Effector memory CD4-positive, alpha-beta T cell (primary cell): ENCODE measurements around the gene CHCT1.

Experiments used
- DNase-seq, 3 donors: peaks; one replicate each; pipeline ENCODE4 v3.0.0-alpha.2; 2020
- H3K27ac ChIP-seq: 2 replicates; pipeline ENCODE4 v1.7.0; 2013; ENCODE audit warnings: mild to moderate bottlenecking, low read length, moderate library complexity; ENCODE audit not compliant: insufficient read depth, poor library complexity, severe bottlenecking
- H3K27me3 ChIP-seq: replicated peaks from 2 replicates; pipeline ENCODE4 v1.7.0; 2013; ENCODE audit warnings: mild to moderate bottlenecking, low read length; ENCODE audit not compliant: insufficient read depth, control insufficient read depth, poor library complexity, severe bottlenecking
- H3K36me3 ChIP-seq: 2 replicates; pipeline ENCODE4 v1.7.0; 2013; ENCODE audit warnings: mild to moderate bottlenecking, low read length, moderate library complexity; ENCODE audit not compliant: control insufficient read depth, insufficient read depth
- H3K4me1 ChIP-seq: 2 replicates; pipeline ENCODE4 v1.7.0; 2013; ENCODE audit warnings: low read length, mild to moderate bottlenecking; ENCODE audit not compliant: control insufficient read depth, insufficient read depth, poor library complexity, severe bottlenecking
- H3K4me3 ChIP-seq: 2 replicates; pipeline ENCODE4 v1.7.0; 2013; ENCODE audit warnings: low read length, low read depth, mild to moderate bottlenecking; ENCODE audit not compliant: insufficient read depth, poor library complexity, severe bottlenecking
- H3K9me3 ChIP-seq: 2 replicates; pipeline ENCODE4 v1.7.0; 2013; ENCODE audit warnings: mild to moderate bottlenecking, low read length, moderate library complexity; ENCODE audit not compliant: control insufficient read depth

The CHCT1 gene

GRCh38 chr17:60436676-60437075 is 14.4 kb downstream of the CHCT1 start:
- Histone ChIP-seq H3K27me3 (no peaks in the 10 kb centered on the region), H3K36me3 (no peaks in the 10 kb centered on the region), H3K4me1 (no peaks in the 10 kb centered on the region), H3K9me3 (no peaks in the 10 kb centered on the region), H3K27ac (no peak overlapping the region), H3K4me3 (no peak overlapping the region)
- no peak for DNase-seq

GRCh38 chr17:60439501-60439900 is 17.2 kb downstream of the CHCT1 start:
- no peaks in the 10 kb centered on the region for H3K27me3 ChIP-seq
- no peak overlapping the region for H3K4me3 ChIP-seq
- H3K27ac ChIP-seq = no peak overlapping the region
- no peaks in the 10 kb centered on the region for H3K36me3 ChIP-seq
- H3K4me1 ChIP-seq = no peaks in the 10 kb centered on the region
- H3K9me3 ChIP-seq = no peaks in the 10 kb centered on the region
- no peak for DNase-seq

DNA sequence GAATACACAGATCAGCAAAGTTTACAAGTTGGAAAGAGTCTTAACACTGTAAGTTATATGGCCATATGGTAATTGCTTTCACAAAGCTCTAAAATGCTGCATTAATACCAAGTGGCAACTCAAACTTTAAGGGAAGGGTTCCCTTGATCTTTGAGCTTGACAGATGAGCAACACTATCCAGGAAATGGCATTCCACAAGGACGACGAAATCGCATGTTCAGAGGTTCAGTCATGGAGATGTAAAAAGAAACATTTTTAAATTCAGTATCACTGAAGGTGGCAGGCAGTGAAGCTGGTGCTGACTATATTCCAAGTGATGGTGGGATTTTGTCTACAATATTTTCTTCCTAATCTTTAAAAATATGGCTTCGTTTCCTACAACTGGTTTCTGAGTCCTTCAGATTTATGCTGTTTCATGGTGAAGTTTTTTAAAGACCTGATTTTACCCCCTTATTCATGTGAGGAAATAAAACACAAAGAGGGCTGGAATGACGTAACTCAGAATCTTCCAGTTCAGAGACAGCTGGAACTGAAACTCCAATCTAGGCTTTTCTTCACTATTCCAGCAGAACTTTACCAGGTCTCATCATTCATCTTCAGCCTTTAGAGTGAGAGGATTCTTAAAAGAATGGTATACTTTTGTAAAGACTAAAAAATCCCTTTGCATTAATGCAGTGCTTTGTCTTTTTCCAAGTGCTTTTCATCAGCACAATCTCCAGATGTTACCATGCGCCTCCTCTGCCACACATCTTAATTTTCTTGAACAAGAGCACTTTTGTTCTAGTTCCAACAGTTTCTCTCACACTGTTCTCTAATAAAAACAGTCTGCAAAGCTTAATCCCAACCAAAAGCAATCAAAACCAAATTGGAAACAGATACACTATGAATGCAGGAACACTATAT is 20.2 kb downstream of the CHCT1 start:
- Histone ChIP-seq H3K9me3 (no peaks in the 10 kb centered on the region), H3K4me3 (no peak overlapping the region), H3K27me3 (no peaks in the 10 kb centered on the region), H3K27ac (no peak overlapping the region), H3K36me3 (peaks cover 11% of the 10 kb centered on the region), H3K4me1 (no peaks in the 10 kb centered on the region)
- no peak for DNase-seq

- Histone ChIP-seq H3K4me3 (no peak overlapping the region), H3K27ac (no peak overlapping the region), H3K9me3 (no peaks in the 10 kb centered on the region), H3K4me1 (no peaks in the 10 kb centered on the region), H3K27me3 (no peaks in the 10 kb centered on the region), H3K36me3 (peaks cover 21% of the 10 kb centered on the region)
- no peak for DNase-seq
Observed at GRCh38 chr17:60443713-60444112, 21.4 kb downstream of the CHCT1 start.

DNA sequence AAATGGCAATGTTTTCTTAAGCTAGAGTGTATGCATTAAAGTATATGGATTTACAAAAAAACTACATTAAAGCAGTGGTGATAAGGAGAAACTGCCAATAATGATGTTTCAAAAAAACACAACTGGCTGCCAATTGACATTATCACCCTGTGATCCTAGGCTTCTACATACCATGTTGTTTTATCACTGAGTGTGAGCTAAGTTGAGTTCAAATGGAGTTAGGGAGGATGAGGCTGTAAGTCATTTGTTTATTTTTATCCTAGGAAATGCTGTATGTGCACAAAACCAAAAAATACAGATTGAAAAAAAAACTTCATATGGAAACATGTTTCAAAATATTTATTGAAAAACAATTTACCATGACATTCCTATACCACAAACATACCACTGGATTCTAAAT is 22.9 kb downstream of the CHCT1 start:
- Histone ChIP-seq H3K27me3 (no peaks in the 10 kb centered on the region), H3K4me1 (no peaks in the 10 kb centered on the region), H3K27ac (no peak overlapping the region), H3K36me3 (peaks cover 23% of the 10 kb centered on the region), H3K9me3 (no peaks in the 10 kb centered on the region), H3K4me3 (no peak overlapping the region)
- no peak for DNase-seq

- peaks cover 33% of the 10 kb centered on the region for H3K36me3 ChIP-seq
- H3K4me1 ChIP-seq = no peaks in the 10 kb centered on the region
- no peak overlapping the region for H3K27ac ChIP-seq
- no peaks in the 10 kb centered on the region for H3K9me3 ChIP-seq
- DNase-seq = no peak
- H3K4me3 ChIP-seq = no peak overlapping the region
- H3K27me3 ChIP-seq = no peaks in the 10 kb centered on the region
Observed at GRCh38 chr17:60447375-60447774, 25.1 kb downstream of the CHCT1 start.

- H3K27ac ChIP-seq = no peak overlapping the region
- H3K9me3 ChIP-seq = no peaks in the 10 kb centered on the region
- peaks cover 48% of the 10 kb centered on the region for H3K36me3 ChIP-seq
- DNase-seq = no peak
- no peaks in the 10 kb centered on the region for H3K4me1 ChIP-seq
- H3K27me3 ChIP-seq = no peaks in the 10 kb centered on the region
- H3K4me3 ChIP-seq = no peak overlapping the region
Observed at GRCh38 chr17:60451071-60451470, 28.8 kb downstream of the CHCT1 start.

- DNase-seq = no peak
- no peak overlapping the region for H3K4me3 ChIP-seq
- no peak overlapping the region for H3K27ac ChIP-seq
- H3K36me3 ChIP-seq = peaks cover 47% of the 10 kb centered on the region
- H3K27me3 ChIP-seq = no peaks in the 10 kb centered on the region
- no peaks in the 10 kb centered on the region for H3K9me3 ChIP-seq
- H3K4me1 ChIP-seq = no peaks in the 10 kb centered on the region
Observed at GRCh38 chr17:60451965-60452364, 29.7 kb downstream of the CHCT1 start.

DNA sequence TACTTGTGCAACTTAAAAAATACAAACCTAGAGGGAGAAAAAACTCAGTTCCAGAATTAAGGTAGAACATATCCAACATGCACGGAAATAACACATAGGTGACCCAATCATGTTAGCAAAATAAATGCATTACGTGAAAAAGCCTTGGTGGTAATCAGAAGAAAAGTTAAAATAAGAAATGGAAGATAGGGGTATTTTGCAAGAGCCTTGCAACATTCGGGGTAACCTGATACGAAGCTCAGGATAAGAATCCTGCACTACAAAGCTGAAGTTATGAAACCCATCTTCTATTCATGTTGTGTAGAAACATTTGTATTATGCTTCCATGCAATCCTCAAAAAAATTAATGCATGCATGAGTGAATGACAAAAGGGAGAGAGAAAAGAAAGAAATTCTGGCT is 33.1 kb downstream of the CHCT1 start:
- DNase-seq = no peak
- no peak overlapping the region for H3K4me3 ChIP-seq
- H3K4me1 ChIP-seq = no peaks in the 10 kb centered on the region
- H3K27ac ChIP-seq = no peak overlapping the region
- H3K27me3 ChIP-seq = no peaks in the 10 kb centered on the region
- H3K9me3 ChIP-seq = no peaks in the 10 kb centered on the region
- H3K36me3 ChIP-seq = peaks cover 38% of the 10 kb centered on the region

- no peaks in the 10 kb centered on the region for H3K27me3 ChIP-seq
- peaks cover 45% of the 10 kb centered on the region for H3K36me3 ChIP-seq
- H3K27ac ChIP-seq = no peak overlapping the region
- H3K4me1 ChIP-seq = no peaks in the 10 kb centered on the region
- no peak overlapping the region for H3K4me3 ChIP-seq
- DNase-seq = no peak
- no peaks in the 10 kb centered on the region for H3K9me3 ChIP-seq
Observed at GRCh38 chr17:60457148-60457547, 34.9 kb downstream of the CHCT1 start.
